ENCODE data around the gene MID2. TPM values are rescaled to one million over a fixed set of nuclear protein-coding genes. Genes with fewer than 3 reads are reported as not detected.

Gene MID2, protein sequence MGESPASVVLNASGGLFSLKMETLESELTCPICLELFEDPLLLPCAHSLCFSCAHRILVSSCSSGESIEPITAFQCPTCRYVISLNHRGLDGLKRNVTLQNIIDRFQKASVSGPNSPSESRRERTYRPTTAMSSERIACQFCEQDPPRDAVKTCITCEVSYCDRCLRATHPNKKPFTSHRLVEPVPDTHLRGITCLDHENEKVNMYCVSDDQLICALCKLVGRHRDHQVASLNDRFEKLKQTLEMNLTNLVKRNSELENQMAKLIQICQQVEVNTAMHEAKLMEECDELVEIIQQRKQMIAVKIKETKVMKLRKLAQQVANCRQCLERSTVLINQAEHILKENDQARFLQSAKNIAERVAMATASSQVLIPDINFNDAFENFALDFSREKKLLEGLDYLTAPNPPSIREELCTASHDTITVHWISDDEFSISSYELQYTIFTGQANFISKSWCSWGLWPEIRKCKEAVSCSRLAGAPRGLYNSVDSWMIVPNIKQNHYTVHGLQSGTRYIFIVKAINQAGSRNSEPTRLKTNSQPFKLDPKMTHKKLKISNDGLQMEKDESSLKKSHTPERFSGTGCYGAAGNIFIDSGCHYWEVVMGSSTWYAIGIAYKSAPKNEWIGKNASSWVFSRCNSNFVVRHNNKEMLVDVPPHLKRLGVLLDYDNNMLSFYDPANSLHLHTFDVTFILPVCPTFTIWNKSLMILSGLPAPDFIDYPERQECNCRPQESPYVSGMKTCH
- 21.6 and 33.2 TPM in 2 replicates for total RNA-seq

DNA sequence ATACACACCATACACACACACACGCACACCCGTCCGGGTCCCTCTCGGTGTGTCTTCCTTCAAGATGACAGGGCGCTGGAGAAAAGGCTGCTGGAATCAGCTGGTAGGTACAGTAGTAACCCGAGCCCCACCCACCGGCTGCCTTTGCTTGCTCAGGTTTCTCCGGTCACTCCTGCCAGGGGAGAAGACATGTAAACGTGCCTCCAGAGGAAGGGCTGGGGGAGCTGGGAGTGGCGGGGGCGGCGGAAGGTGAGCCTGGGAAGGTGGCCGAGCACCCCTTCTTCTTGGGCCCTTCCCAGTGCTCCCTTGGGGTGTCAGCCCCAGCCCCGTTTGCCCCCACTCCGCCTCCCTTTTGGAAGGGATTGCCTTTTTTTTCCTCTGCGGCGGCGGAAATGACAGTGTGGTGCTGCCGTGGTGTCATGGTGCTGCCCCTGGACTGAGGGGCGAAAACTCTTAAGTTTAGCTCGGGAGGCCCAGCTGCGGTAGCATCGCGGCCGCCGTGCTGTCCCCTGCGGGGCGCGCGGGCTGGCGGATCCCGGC is at the start of gene MID2:
TSS of gene MID2 (plus strand) at position 169 of the 540 bp plus-strand sequence. CDS start 561 bp downstream, outside the sequence.
- TF ChIP-seq, protein P1, sequence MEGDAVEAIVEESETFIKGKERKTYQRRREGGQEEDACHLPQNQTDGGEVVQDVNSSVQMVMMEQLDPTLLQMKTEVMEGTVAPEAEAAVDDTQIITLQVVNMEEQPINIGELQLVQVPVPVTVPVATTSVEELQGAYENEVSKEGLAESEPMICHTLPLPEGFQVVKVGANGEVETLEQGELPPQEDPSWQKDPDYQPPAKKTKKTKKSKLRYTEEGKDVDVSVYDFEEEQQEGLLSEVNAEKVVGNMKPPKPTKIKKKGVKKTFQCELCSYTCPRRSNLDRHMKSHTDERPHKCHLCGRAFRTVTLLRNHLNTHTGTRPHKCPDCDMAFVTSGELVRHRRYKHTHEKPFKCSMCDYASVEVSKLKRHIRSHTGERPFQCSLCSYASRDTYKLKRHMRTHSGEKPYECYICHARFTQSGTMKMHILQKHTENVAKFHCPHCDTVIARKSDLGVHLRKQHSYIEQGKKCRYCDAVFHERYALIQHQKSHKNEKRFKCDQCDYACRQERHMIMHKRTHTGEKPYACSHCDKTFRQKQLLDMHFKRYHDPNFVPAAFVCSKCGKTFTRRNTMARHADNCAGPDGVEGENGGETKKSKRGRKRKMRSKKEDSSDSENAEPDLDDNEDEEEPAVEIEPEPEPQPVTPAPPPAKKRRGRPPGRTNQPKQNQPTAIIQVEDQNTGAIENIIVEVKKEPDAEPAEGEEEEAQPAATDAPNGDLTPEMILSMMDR (IDR thresholded peaks at IDR 0.05; ENCODE audit: insufficient read depth, low read depth, low read length) = no peak
- DNase-seq (ENCODE audit: low read depth) = peak; percentile 63

DNA sequence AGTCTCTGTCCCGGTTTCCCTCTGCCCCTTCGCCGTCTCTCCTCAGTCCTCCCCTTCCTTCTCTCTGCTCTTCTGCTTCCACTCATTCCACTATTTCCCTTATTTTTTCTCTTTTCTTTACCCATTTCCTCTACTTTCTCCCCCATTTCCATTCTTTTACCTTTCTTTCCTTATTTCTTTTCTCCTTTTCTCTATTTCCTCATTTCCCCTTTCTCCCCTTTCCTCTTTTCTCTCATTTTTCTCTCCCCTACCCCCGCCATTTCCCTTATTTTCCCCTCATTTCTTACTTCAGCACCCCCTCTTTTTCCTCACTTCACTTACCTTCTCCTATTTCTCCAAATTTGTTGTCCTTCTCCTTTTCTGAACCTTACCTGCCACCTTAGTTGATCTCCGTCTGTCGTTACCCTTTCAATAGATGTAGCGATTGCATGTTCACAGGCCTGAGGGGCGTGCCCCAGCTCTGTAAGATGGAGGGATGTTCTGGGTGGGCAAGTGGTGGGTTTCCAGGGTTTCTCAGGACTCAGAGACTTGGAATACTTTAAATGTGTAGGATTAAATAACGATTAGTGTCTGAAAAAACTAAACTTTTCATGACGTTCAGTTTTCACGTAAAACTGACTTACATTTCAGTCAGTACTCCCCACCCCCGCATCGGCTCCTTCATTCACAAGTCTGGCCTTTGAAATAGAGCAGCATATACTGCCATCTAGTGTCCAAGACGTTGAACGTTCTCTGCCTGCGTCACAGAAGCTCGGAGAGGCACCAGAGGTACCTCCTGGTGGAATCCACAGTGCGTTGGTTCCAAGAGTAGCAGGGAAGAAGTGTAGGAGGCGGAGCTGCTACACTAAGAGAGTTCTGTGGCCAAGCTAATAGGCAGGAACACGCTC is 48.8 kb upstream of the MID2 start:
- TF ChIP-seq, protein P1 (IDR thresholded peaks at IDR 0.05; ENCODE audit: insufficient read depth, low read depth, low read length) = peak; percentile 64
- H3K4me3 ChIP-seq (ENCODE audit: low read depth, low read length) = peak overlapping the region; percentile 56
- DNase-seq (ENCODE audit: low read depth) = peak; percentile 93

More for the DNA sequence above, at the start of gene MID2:
- peak within 1 kb of the TSS; percentile 57 for H3K4me3 ChIP-seq (ENCODE audit: low read depth, low read length)

DNA sequence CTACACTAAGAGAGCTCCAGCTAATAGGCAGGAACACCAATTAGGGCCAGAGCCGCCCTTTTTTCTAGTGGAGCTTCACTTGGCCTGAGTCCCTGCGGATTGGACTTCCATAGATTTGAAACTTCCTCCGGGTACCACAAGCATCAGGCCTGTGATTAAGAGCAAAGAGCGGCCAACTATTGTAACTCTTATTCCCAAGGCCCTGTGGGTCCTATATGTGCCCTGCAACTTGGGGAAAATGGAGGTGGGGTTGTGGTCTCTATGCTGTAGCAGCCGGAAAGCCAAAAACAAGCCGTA is 48.2 kb upstream of the MID2 start, which contains the start of gene NCBP2L:
TSS of gene NCBP2L (plus strand) at position 198 of the 297 bp plus-strand sequence. CDS start 16,488 bp downstream, outside the sequence.
- no peak for DNase-seq (ENCODE audit: low read depth)
- TF ChIP-seq, protein P1 (IDR thresholded peaks at IDR 0.05; ENCODE audit: insufficient read depth, low read depth, low read length) = no peak
- peak within 1 kb of the TSS; percentile 56 for H3K4me3 ChIP-seq (ENCODE audit: low read depth, low read length)

DNA sequence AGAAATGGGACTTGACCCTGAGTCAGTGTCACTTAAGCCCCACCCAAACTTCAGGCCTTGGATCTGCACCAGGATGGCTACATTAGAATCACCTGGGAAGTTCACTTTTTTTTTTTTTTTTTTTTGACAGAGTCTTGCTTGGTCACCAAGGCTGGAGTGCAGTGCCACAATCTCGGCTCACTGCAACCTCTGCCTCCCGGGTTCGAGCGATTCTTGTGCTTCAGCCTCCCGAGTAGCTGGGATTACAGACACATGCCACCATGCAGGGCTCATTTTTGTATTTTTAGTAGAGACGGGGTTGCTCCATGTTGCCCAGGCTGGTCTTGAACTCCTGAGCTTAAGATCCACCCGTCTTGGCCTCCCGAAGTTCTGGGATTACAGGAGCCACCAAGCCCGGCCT is 45.1 kb upstream of the MID2 start:
- no peak for DNase-seq (ENCODE audit: low read depth)
- no peak overlapping the region for H3K4me3 ChIP-seq (ENCODE audit: low read depth, low read length)
- TF ChIP-seq, protein P1 (IDR thresholded peaks at IDR 0.05; ENCODE audit: insufficient read depth, low read depth, low read length) = no peak

DNA sequence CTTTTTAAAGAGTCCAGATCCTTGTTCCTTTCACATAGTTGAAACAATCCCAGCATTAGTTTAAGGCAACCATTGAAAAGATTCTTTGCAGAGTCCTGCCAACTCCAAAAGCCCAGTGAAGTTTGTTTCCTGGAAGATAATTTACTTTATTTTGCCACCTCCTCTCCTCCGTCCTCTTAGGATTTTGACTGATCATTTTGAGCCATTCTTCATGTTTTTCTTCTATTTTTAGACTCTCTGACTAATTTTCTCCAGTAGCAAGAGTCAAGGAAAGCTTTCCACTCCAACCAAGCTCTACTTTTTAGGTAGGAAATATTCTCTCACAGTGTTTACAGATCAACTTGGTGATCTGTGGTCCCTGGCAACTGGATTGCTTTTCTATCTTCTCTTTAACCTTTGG is 37.8 kb upstream of the MID2 start:
- H3K4me3 ChIP-seq (ENCODE audit: low read depth, low read length) = no peak overlapping the region
- no peak for DNase-seq (ENCODE audit: low read depth)
- TF ChIP-seq, protein P1 (IDR thresholded peaks at IDR 0.05; ENCODE audit: insufficient read depth, low read depth, low read length) = no peak

DNA sequence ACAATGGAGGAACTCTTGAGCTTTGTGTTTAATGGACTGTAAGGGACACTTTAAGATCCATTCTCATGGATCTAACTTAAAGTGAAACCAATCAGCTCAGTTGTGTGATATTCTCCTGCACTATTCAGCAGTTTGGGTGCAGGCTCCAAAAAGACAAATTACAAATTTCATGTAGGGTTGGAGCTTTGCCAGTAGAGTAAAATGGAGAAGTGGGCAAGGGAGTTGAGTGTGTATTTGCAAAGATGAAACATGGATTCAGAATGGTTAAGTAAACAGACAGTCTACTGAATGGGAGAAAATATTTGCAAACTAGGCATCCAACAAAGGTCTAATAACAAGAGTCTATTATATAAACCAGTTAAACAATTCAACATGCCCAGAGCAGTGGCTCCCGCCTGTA is 21.2 kb upstream of the MID2 start:
- DNase-seq (ENCODE audit: low read depth) = no peak
- TF ChIP-seq, protein P1 (IDR thresholded peaks at IDR 0.05; ENCODE audit: insufficient read depth, low read depth, low read length) = no peak
- no peak overlapping the region for H3K4me3 ChIP-seq (ENCODE audit: low read depth, low read length)

All from fibroblast of villous mesenchyme (primary cell).